OCI-LY3 (cell line): ENCODE data around the gene RDH16.
"Not testable (repeated sequence)": the region's sequence is repeated elsewhere in the genome, so short reads cannot be mapped to it uniquely, and the experiment has no call there.

ENCODE experiments used
- CTCF ChIP-seq: fragments of 200-600, 300-600 bp; sonication (generic); IDR thresholded peaks from 2 replicates; pipeline ENCODE4 v1.5.1; 2014; ENCODE audit warnings: antibody characterized with exemption, low read length, low read depth
- EZH2phosphoT487 ChIP-seq: fragments of 200-600 bp; shearing (Covaris generic); IDR thresholded peaks from 2 replicates; pipeline ENCODE4 v1.6.1; 2018; ENCODE audit warnings: antibody characterized with exemption, mixed run types, low read depth

- not testable (repeated sequence) for TF ChIP-seq CTCF, EZH2phosphoT487
Measured at GRCh38 chr12:56974224-56974623, 16.8 kb upstream of the RDH16 start.
